ENCODE measurements around the gene IDI1.
A peak's percentile ranks its signal among the peaks of the same experiment; 100 is the strongest.

IDI1 gene

DNA sequence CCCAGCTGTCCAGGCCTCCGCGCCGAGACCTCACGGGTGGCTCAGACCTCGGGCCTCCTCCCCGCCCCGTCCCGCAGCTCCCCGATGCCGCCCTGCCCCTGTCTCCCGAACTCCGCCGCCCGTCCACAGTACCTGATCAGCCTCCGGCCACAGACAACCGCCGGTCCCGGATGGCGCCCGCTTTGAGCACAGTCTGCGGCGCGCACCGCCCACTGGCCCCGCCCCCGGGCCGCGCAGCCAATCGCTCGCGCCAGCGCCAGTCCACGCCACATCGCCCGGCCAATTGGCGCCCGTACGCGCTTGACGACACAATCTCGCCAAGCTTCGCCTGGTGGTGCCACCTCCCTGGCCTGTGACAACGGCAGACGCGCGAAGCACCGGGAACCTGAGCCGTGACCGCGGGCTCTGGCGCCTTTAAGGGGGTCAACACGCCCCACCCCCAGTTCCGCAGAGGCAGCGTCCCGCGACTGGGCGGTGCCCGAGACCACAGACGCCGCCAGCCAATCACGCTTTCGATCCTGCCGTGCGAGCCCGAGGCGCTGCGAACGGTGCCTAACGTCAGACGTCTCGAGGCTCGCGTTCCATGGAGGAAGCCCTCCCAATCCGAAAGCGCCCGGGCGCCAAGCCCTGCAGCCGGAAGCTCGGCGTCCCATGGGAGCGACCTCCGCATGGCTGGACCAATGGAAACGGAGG lies at the start of gene IDI1:
Gene IDI1 (minus strand): TSS at position 388 of the 693 bp plus-strand sequence. CDS start 116 bp downstream, at position 272.
- no peaks in the 10 kb centered on the region for H3K9me3 ChIP-seq (ENCODE audit: control insufficient read depth, low read length)
- peak within 1 kb of the TSS; percentile 99 for H3K4me3 ChIP-seq (ENCODE audit: low read length)
- H3K4me1 ChIP-seq (ENCODE audit: control insufficient read depth, insufficient read depth, low read length): peaks cover 38% of the 10 kb centered on the region
- H3K27me3 ChIP-seq (replicated peaks; ENCODE audit: control insufficient read depth, insufficient read depth, low read length): no peaks in the 10 kb centered on the region
- DNase-seq (ENCODE audit: low read depth): peak; percentile 99
- peaks cover 25% of the 10 kb centered on the region for H3K36me3 ChIP-seq (ENCODE audit: control insufficient read depth, insufficient read depth, low read length, severe bottlenecking)
- H3K9ac ChIP-seq (ENCODE audit: low read length): peak within 1 kb of the TSS; percentile 93

GRCh38 chr10:1097436-1097835 lies 48.5 kb upstream of the IDI1 start:
- DNase-seq (ENCODE audit: low read depth): no peak
- H3K4me3 ChIP-seq (ENCODE audit: low read length): no peak overlapping the region
- H3K9ac ChIP-seq (ENCODE audit: low read length): no peak overlapping the region
- no peaks in the 10 kb centered on the region for H3K27me3 ChIP-seq (replicated peaks; ENCODE audit: control insufficient read depth, insufficient read depth, low read length)
- H3K36me3 ChIP-seq (ENCODE audit: control insufficient read depth, insufficient read depth, low read length, severe bottlenecking): peaks cover 85% of the 10 kb centered on the region
- H3K9me3 ChIP-seq (ENCODE audit: control insufficient read depth, low read length): no peaks in the 10 kb centered on the region
- H3K4me1 ChIP-seq (ENCODE audit: control insufficient read depth, insufficient read depth, low read length): no peaks in the 10 kb centered on the region

GRCh38 chr10:1096287-1096889 lies 47.5 kb upstream of the IDI1 start:
- Histone ChIP-seq H3K4me3 (ENCODE audit: low read length) (no peak overlapping the region), H3K36me3 (ENCODE audit: control insufficient read depth, insufficient read depth, low read length, severe bottlenecking) (peaks cover 79% of the 10 kb centered on the region), H3K4me1 (ENCODE audit: control insufficient read depth, insufficient read depth, low read length) (no peaks in the 10 kb centered on the region), H3K9me3 (ENCODE audit: control insufficient read depth, low read length) (no peaks in the 10 kb centered on the region), H3K27me3 (replicated peaks; ENCODE audit: control insufficient read depth, insufficient read depth, low read length) (no peaks in the 10 kb centered on the region), H3K9ac (ENCODE audit: low read length) (no peak overlapping the region)
- DNase-seq (ENCODE audit: low read depth): no peak

DNA sequence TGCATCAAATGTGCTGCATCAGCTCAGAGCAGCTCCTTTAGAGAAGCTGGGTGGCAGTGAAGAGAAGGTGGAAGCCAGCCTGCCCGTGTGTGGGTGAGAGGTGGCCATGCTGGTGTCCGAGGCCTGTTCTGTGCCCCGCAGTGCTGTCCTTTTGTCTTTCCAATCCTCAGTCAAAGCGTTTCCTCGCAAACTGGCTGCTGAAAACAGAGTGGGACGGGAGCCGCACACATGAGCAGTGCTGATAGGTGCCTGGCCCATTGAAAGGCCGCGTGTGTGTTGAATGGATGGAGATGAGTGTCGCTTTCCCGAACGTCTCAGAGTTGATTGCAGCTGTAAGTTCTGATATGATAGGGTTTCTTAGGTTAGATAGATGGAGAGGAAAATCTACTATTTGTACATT lies 46.6 kb upstream of the IDI1 start:
- DNase-seq (ENCODE audit: low read depth): no peak
- H3K4me1 ChIP-seq (ENCODE audit: control insufficient read depth, insufficient read depth, low read length): no peaks in the 10 kb centered on the region
- H3K36me3 ChIP-seq (ENCODE audit: control insufficient read depth, insufficient read depth, low read length, severe bottlenecking): peaks cover 80% of the 10 kb centered on the region

DNA sequence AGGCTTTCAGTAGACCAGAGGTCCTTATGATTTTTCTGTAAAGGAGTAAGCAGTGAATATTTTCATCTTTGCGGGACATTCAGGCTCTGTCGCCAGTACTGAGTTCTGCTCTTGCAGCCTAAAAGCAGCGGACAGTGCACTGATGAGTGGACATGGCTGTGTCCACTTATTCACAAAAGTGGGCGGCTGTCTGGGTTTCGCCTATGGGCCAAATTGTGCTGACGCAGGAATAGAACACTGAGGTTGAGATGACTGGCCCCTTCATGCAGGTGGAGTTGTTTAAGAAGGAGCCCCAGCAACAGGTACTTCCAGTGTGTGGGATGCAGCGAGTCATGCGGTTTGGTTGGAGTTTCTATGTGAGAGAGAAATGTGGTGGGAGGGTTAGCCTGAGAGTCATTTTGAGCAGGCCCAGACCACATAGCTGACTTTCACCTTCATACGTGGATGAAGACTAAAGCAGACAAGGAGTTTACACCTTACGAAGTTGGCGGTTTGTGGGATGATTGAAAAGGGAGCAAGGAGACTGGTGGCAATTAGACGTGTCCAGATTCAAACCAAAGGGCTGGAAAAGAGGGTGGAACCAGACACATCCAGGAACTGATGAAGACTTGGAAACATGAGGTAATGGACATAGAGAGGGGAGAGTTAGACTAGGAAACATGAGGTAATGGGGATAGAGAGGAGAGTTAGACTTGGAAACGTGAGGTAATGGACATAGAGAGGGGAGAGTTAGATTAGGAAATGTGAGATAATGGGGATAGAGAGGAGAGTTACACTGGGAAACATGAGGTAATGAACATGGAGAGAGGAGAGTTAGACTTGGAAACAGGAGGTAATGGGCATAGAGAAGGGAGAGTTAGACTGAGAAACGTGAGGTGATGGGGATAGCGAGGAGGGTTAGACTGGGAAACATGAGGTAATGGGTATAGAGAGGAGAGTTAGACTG lies 45.5 kb upstream of the IDI1 start:
- no peaks in the 10 kb centered on the region for H3K4me1 ChIP-seq (ENCODE audit: control insufficient read depth, insufficient read depth, low read length)
- no peak for DNase-seq (ENCODE audit: low read depth)
- H3K9me3 ChIP-seq (ENCODE audit: control insufficient read depth, low read length): no peaks in the 10 kb centered on the region
- no peak overlapping the region for H3K9ac ChIP-seq (ENCODE audit: low read length)
- H3K4me3 ChIP-seq (ENCODE audit: low read length): no peak overlapping the region
- no peaks in the 10 kb centered on the region for H3K27me3 ChIP-seq (replicated peaks; ENCODE audit: control insufficient read depth, insufficient read depth, low read length)
- peaks cover 87% of the 10 kb centered on the region for H3K36me3 ChIP-seq (ENCODE audit: control insufficient read depth, insufficient read depth, low read length, severe bottlenecking)

More for the DNA sequence above, 46.6 kb upstream of the IDI1 start:
- Histone ChIP-seq H3K4me3 (ENCODE audit: low read length) (no peak overlapping the region), H3K9me3 (ENCODE audit: control insufficient read depth, low read length) (no peaks in the 10 kb centered on the region), H3K9ac (ENCODE audit: low read length) (no peak overlapping the region), H3K27me3 (replicated peaks; ENCODE audit: control insufficient read depth, insufficient read depth, low read length) (no peaks in the 10 kb centered on the region)

- DNase-seq (ENCODE audit: low read depth): no peak
- no peaks in the 10 kb centered on the region for H3K27me3 ChIP-seq (replicated peaks; ENCODE audit: control insufficient read depth, insufficient read depth, low read length)
- H3K4me1 ChIP-seq (ENCODE audit: control insufficient read depth, insufficient read depth, low read length): no peaks in the 10 kb centered on the region
- H3K4me3 ChIP-seq (ENCODE audit: low read length): no peak overlapping the region
- peaks cover 87% of the 10 kb centered on the region for H3K36me3 ChIP-seq (ENCODE audit: control insufficient read depth, insufficient read depth, low read length, severe bottlenecking)
- no peak overlapping the region for H3K9ac ChIP-seq (ENCODE audit: low read length)
- H3K9me3 ChIP-seq (ENCODE audit: control insufficient read depth, low read length): no peaks in the 10 kb centered on the region
Measured at GRCh38 chr10:1093696-1094095, 44.8 kb upstream of the IDI1 start.

- H3K4me3 ChIP-seq (ENCODE audit: low read length): no peak overlapping the region
- H3K27me3 ChIP-seq (replicated peaks; ENCODE audit: control insufficient read depth, insufficient read depth, low read length): no peaks in the 10 kb centered on the region
- H3K9ac ChIP-seq (ENCODE audit: low read length): no peak overlapping the region
- H3K36me3 ChIP-seq (ENCODE audit: control insufficient read depth, insufficient read depth, low read length, severe bottlenecking): peaks cover 88% of the 10 kb centered on the region
- H3K9me3 ChIP-seq (ENCODE audit: control insufficient read depth, low read length): no peaks in the 10 kb centered on the region
- H3K4me1 ChIP-seq (ENCODE audit: control insufficient read depth, insufficient read depth, low read length): no peaks in the 10 kb centered on the region
- DNase-seq (ENCODE audit: low read depth): no peak
Measured at GRCh38 chr10:1090696-1091095, 41.8 kb upstream of the IDI1 start.

GRCh38 chr10:1089017-1089689 lies 40.2 kb upstream of the IDI1 start:
- Histone ChIP-seq H3K36me3 (ENCODE audit: control insufficient read depth, insufficient read depth, low read length, severe bottlenecking) (peaks cover 87% of the 10 kb centered on the region), H3K27me3 (replicated peaks; ENCODE audit: control insufficient read depth, insufficient read depth, low read length) (no peaks in the 10 kb centered on the region), H3K9ac (ENCODE audit: low read length) (no peak overlapping the region), H3K4me1 (ENCODE audit: control insufficient read depth, insufficient read depth, low read length) (no peaks in the 10 kb centered on the region), H3K9me3 (ENCODE audit: control insufficient read depth, low read length) (no peaks in the 10 kb centered on the region), H3K4me3 (ENCODE audit: low read length) (no peak overlapping the region)
- DNase-seq (ENCODE audit: low read depth): no peak

GRCh38 chr10:1086787-1087186 lies 37.9 kb upstream of the IDI1 start:
- no peak for DNase-seq (ENCODE audit: low read depth)
- Histone ChIP-seq H3K9ac (ENCODE audit: low read length) (no peak overlapping the region), H3K36me3 (ENCODE audit: control insufficient read depth, insufficient read depth, low read length, severe bottlenecking) (peaks cover 97% of the 10 kb centered on the region), H3K4me1 (ENCODE audit: control insufficient read depth, insufficient read depth, low read length) (no peaks in the 10 kb centered on the region), H3K4me3 (ENCODE audit: low read length) (no peak overlapping the region), H3K9me3 (ENCODE audit: control insufficient read depth, low read length) (no peaks in the 10 kb centered on the region), H3K27me3 (replicated peaks; ENCODE audit: control insufficient read depth, insufficient read depth, low read length) (no peaks in the 10 kb centered on the region)

DNA sequence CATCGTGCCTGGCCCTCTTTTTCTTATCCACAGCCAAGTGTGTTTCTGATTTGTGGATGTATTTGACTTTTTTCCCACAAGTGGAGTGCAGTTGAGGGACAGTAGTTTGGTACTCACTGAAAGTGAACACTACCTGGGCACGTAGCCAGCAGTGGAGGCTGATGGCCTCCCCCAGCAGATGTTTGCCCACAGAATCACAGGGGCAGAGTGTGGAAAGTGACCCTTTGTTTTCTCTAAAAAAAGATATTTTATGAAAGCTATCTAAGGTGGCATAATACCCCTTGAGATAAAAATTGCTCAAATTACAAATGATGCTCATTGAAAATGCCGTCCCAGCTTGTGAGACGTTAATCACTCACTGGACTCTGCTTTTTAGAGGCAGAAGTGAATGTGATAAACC lies 36.3 kb upstream of the IDI1 start:
- DNase-seq (ENCODE audit: low read depth): no peak
- Histone ChIP-seq H3K4me1 (ENCODE audit: control insufficient read depth, insufficient read depth, low read length) (no peaks in the 10 kb centered on the region), H3K9me3 (ENCODE audit: control insufficient read depth, low read length) (no peaks in the 10 kb centered on the region), H3K4me3 (ENCODE audit: low read length) (no peak overlapping the region), H3K36me3 (ENCODE audit: control insufficient read depth, insufficient read depth, low read length, severe bottlenecking) (peaks cover 95% of the 10 kb centered on the region), H3K9ac (ENCODE audit: low read length) (no peak overlapping the region), H3K27me3 (replicated peaks; ENCODE audit: control insufficient read depth, insufficient read depth, low read length) (no peaks in the 10 kb centered on the region)

All from adipocyte (in vitro differentiated cells).